Endodermal cell (in vitro differentiated cells): ENCODE measurements around the gene SLX4IP. TPM values are rescaled to one million over a fixed set of nuclear protein-coding genes. Genes with fewer than 3 reads are reported as not detected.

Source experiments
- DNase-seq: peaks from one replicate; pipeline ENCODE4 v3.0.0-alpha.2; 2017
- H3K27ac ChIP-seq: 2 replicates; pipeline ENCODE4 v1.5.1; 2013; ENCODE audit warnings: mild to moderate bottlenecking, low read depth, low read length, moderate library complexity
- H3K27me3 ChIP-seq: 2 replicates; pipeline ENCODE4 v1.6.1; 2013; ENCODE audit warnings: mild to moderate bottlenecking, low read length, moderate library complexity; ENCODE audit not compliant: insufficient read depth, control insufficient read depth, poor library complexity, severe bottlenecking
- H3K36me3 ChIP-seq: 2 replicates; pipeline ENCODE4 v1.7.0; 2013; ENCODE audit warnings: mild to moderate bottlenecking, low read length, moderate library complexity; ENCODE audit not compliant: control insufficient read depth, insufficient read depth
- H3K4me1 ChIP-seq: one replicate; pipeline ENCODE4 v1.7.0; 2013; ENCODE audit warnings: low read length; ENCODE audit not compliant: control insufficient read depth, insufficient read depth
- H3K4me3 ChIP-seq: 2 replicates; pipeline ENCODE4 v1.5.1; 2013; ENCODE audit warnings: mild to moderate bottlenecking, low read length, moderate library complexity
- H3K9ac ChIP-seq: 2 replicates; pipeline ENCODE4 v1.6.1; 2013; ENCODE audit warnings: mild to moderate bottlenecking, low read length, moderate library complexity; ENCODE audit not compliant: poor library complexity, severe bottlenecking; ENCODE audit errors: extremely low read depth
- H3K9me3 ChIP-seq: 2 replicates; pipeline ENCODE4 v1.6.1; 2013; ENCODE audit warnings: mild to moderate bottlenecking, low read length, moderate library complexity; ENCODE audit not compliant: control insufficient read depth
- H3K27ac Mint-ChIP-seq: 2 replicates; pipeline ENCODE4 v1.8.0; 2020; ENCODE audit warnings: mixed read lengths
- H3K27me3 Mint-ChIP-seq: 2 replicates; pipeline ENCODE4 v1.8.0; 2021; ENCODE audit warnings: mild to moderate bottlenecking, mixed read lengths; ENCODE audit not compliant: insufficient read depth
- H3K36me3 Mint-ChIP-seq: 2 replicates; pipeline ENCODE4 v1.8.0; 2020; ENCODE audit warnings: low read depth, mixed read lengths
- H3K4me1 Mint-ChIP-seq: 2 replicates; pipeline ENCODE4 v1.8.0; 2020; ENCODE audit warnings: mixed read lengths
- H3K4me3 Mint-ChIP-seq: 2 replicates; pipeline ENCODE4 v1.8.0; 2020; ENCODE audit warnings: mild to moderate bottlenecking, moderate library complexity, mixed read lengths
- H3K9me3 Mint-ChIP-seq: 2 replicates; pipeline ENCODE4 v1.8.0; 2020; ENCODE audit warnings: mild to moderate bottlenecking, mixed read lengths
- WGBS, 2 experiments: methylation state at CpG; one replicate each; pipeline versions ENCODE4 v1.1.5 to v1.1.7; 2013; ENCODE audit warnings: missing lambda C conversion rate in 2 of 2, mixed read lengths in 1 of 2; ENCODE audit not compliant: insufficient coverage in 1 of 2, insufficient read length in 1 of 2; 5-methylcytosine and 5-hydroxymethylcytosine counted together
- total RNA-seq, 2 donors: library from RNA; stranded (reverse); fragmentation: NEBNext Ultra II Directional in 1 of 2; extraction: Animal tissue kit (Norgen Biotek cat#: 25700) in 1 of 2; gene quantifications; 2 replicates in 1 of 2; 3 replicates in 1 of 2; pipeline ENCODE4 v1.2.1, GENCODE V29; 2021
- TF ChIP-seq, protein P1 (sequence below): fragments of 200-600 bp; sonication (generic); conservative IDR thresholded peaks from 2 replicates; pipeline ENCODE4 v1.5.0; 2021; ENCODE audit warnings: antibody characterized with exemption, mild to moderate bottlenecking

The SLX4IP gene
- total RNA-seq, 2 donors from 2014 or later: 9.2 to 9.5 TPM

DNA sequence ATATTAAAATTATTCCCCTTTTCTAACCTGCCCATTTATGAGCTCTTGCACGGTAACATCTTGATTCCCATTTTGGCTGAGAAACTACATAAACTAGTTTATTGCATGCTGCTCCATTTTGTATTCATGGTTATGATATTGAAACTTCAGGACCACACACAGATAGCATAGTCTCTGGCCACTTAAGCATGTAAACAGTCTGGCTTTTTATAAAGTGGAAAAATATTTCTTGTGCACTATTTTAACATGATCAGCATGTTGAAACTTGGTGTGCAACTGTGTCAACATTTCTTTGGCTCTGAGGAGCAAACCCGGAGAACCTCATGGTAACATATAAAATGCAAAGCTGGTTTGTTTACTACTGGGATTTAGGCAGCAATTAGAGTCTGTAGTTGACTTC, 70.7 kb downstream of the SLX4IP start:
- Mint-ChIP-seq H3K27me3 (no peaks in the 10 kb centered on the region), H3K4me1 (peaks cover 47% of the 10 kb centered on the region), H3K4me3 (no peak overlapping the region), H3K27ac (no peak overlapping the region), H3K9me3 (no peaks in the 10 kb centered on the region), H3K36me3 (no peaks in the 10 kb centered on the region)
- Histone ChIP-seq H3K36me3 (no peaks in the 10 kb centered on the region), H3K9ac (no peak overlapping the region), H3K4me3 (no peak overlapping the region), H3K9me3 (no peaks in the 10 kb centered on the region), H3K4me1 (peaks cover 2% of the 10 kb centered on the region), H3K27ac (no peak overlapping the region), H3K27me3 (no peaks in the 10 kb centered on the region)
- WGBS, 2 experiments: 95 to 100% methylated on average over 2 of the region's 2 CpGs
- TF ChIP-seq, protein P1, sequence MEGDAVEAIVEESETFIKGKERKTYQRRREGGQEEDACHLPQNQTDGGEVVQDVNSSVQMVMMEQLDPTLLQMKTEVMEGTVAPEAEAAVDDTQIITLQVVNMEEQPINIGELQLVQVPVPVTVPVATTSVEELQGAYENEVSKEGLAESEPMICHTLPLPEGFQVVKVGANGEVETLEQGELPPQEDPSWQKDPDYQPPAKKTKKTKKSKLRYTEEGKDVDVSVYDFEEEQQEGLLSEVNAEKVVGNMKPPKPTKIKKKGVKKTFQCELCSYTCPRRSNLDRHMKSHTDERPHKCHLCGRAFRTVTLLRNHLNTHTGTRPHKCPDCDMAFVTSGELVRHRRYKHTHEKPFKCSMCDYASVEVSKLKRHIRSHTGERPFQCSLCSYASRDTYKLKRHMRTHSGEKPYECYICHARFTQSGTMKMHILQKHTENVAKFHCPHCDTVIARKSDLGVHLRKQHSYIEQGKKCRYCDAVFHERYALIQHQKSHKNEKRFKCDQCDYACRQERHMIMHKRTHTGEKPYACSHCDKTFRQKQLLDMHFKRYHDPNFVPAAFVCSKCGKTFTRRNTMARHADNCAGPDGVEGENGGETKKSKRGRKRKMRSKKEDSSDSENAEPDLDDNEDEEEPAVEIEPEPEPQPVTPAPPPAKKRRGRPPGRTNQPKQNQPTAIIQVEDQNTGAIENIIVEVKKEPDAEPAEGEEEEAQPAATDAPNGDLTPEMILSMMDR: no peak
- DNase-seq: no peak

DNA sequence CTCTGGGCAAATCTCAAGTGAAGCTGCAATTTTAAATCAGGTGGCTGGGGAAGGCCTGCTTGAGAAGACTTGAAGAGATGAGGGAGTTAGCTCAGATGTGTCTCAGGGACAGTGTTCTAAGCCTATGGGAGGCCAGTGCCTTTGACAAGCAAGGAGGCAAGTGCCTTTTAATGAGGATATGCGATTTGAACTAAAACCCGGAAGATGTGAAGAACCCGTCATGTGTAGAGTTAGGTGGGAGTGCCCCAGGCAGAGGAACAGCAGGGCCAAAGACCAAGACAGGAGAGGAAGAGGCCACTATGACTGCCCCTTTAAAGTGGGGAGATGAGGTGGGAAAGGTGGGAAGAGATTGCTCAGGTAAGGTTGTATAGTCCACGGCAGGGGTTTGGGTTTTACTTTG, 71.9 kb downstream of the SLX4IP start:
- WGBS, 2 experiments: 92 to 100% methylated on average over 3 to 4 of the region's 4 CpGs
- Mint-ChIP-seq H3K27ac (no peak overlapping the region), H3K4me1 (peaks cover 45% of the 10 kb centered on the region), H3K36me3 (no peaks in the 10 kb centered on the region), H3K9me3 (no peaks in the 10 kb centered on the region), H3K4me3 (no peak overlapping the region), H3K27me3 (no peaks in the 10 kb centered on the region)
- no peak for DNase-seq
- no peaks in the 10 kb centered on the region for H3K9me3 ChIP-seq
- H3K27ac ChIP-seq: no peak overlapping the region
- no peaks in the 10 kb centered on the region for H3K27me3 ChIP-seq
- no peak overlapping the region for H3K4me3 ChIP-seq
- TF ChIP-seq, protein P1: no peak
- H3K4me1 ChIP-seq: peaks cover 2% of the 10 kb centered on the region
- H3K9ac ChIP-seq: no peak overlapping the region
- H3K36me3 ChIP-seq: no peaks in the 10 kb centered on the region

DNA sequence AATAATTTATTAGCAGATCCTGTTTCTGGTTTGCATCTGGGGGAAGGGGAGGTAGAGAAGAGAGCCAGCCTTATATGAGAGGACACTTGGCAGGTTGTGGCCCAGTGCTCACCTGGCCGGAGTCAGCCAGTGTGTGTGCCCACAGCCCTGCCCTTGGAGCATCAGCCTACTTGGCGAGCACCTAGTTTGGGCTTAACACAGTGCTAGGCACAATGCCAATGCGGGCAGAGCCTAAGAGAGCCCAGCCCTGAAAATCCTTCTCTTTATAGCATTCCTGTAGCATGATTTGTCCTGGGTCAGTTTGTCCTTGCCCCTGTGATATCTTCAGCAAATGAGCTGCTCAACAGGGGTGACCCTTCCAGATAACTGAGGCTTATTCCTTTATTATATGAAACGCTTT, 73.0 kb downstream of the SLX4IP start:
- Histone ChIP-seq H3K9me3 (no peaks in the 10 kb centered on the region), H3K36me3 (no peaks in the 10 kb centered on the region), H3K4me1 (peaks cover 2% of the 10 kb centered on the region), H3K4me3 (no peak overlapping the region), H3K9ac (no peak overlapping the region), H3K27me3 (no peaks in the 10 kb centered on the region), H3K27ac (no peak overlapping the region)
- H3K9me3 Mint-ChIP-seq: no peaks in the 10 kb centered on the region
- no peaks in the 10 kb centered on the region for H3K36me3 Mint-ChIP-seq
- H3K4me1 Mint-ChIP-seq: peaks cover 41% of the 10 kb centered on the region
- H3K27ac Mint-ChIP-seq: no peak overlapping the region
- no peak overlapping the region for H3K4me3 Mint-ChIP-seq
- H3K27me3 Mint-ChIP-seq: no peaks in the 10 kb centered on the region
- 86 to 100% methylated on average over 3 to 4 of the region's 4 CpGs for WGBS, 2 experiments
- TF ChIP-seq, protein P1: no peak
- DNase-seq: no peak
